ENCODE results near the gene MEGF6. TPM values are rescaled to one million over a fixed set of nuclear protein-coding genes. Genes with fewer than 3 reads are reported as not detected.

The MEGF6 gene
- polyA plus RNA-seq, 1 donor (not counting 4 experiments of a cell fraction or from before 2014, with no cell fraction given) = 0.24 TPM

- H4K20me1 ChIP-seq (ENCODE audit: control insufficient read depth, extremely low read depth, insufficient read depth, low read length) = no peaks in the 10 kb centered on the region
- no peak overlapping the region for H3K4me3 ChIP-seq (ENCODE audit: control insufficient read depth in 2 of 3, extremely low read depth in 1 of 3, insufficient read depth in 2 of 3, low read depth in 1 of 3, low read length in 3 of 3)
- dilution Hi-C loops (cut with MboI; ENCODE audit: extremely low pct_ligation_motif_present, low sequenced_read_pairs) = no loop called here
- no peaks in the 10 kb centered on the region for H3K9me3 ChIP-seq (ENCODE audit: control insufficient read depth, low read depth, low read length)
- no peak for TF ChIP-seq CTCF (optimal IDR thresholded peaks at IDR 0.05 in 1 of 3, IDR thresholded peaks at IDR 0.05 in 1 of 3, conservative IDR thresholded peaks at IDR 0.05 in 1 of 3; ENCODE audit: extremely low read depth in 1 of 3, insufficient read depth in 2 of 3, low read length in 3 of 3)
- TF ChIP-seq EZH2 (IDR thresholded peaks at IDR 0.05; ENCODE audit: low read length) = no peak
- no peak for DNase-seq (ENCODE audit: low read depth, low spot score)
- H3K27me3 ChIP-seq (ENCODE audit: control insufficient read depth, extremely low read depth, insufficient read depth, low read length) = peaks cover 10% of the 10 kb centered on the region
- no peaks in the 10 kb centered on the region for H3K79me2 ChIP-seq (ENCODE audit: control insufficient read depth, insufficient read depth, low read length)
- H3K9ac ChIP-seq (ENCODE audit: control insufficient read depth, extremely low read depth, insufficient read depth, low read length) = no peak overlapping the region
- no peaks in the 10 kb centered on the region for H3K36me3 ChIP-seq (ENCODE audit: control insufficient read depth in 2 of 2, extremely low read depth in 1 of 2, insufficient read depth in 2 of 2, low read length in 2 of 2)
- peaks cover 10% of the 10 kb centered on the region for H3K4me1 ChIP-seq (ENCODE audit: control insufficient read depth, extremely low read depth, insufficient read depth, low read length)
- H3K27ac ChIP-seq (ENCODE audit: control insufficient read depth, insufficient read depth, low read length) = no peak overlapping the region
- no peak overlapping the region for H3K4me2 ChIP-seq (ENCODE audit: control insufficient read depth, extremely low read depth, insufficient read depth, low read depth, low read length)
- H2AFZ ChIP-seq (ENCODE audit: control insufficient read depth, low read length) = no peak overlapping the region
- FAIRE-seq = no peak
- no peaks in the 10 kb centered on the region for H3K9me1 ChIP-seq (ENCODE audit: control insufficient read depth, extremely low read depth, insufficient read depth, low read length)
Measured at GRCh38 chr1:3660704-3661103, 49.4 kb upstream of the MEGF6 start.

GRCh38 chr1:3659093-3659492, 47.8 kb upstream of the MEGF6 start:
- peaks cover 20% of the 10 kb centered on the region for H3K27me3 ChIP-seq (ENCODE audit: control insufficient read depth, extremely low read depth, insufficient read depth, low read length)
- DNase-seq (ENCODE audit: low read depth, low spot score) = no peak
- H3K79me2 ChIP-seq (ENCODE audit: control insufficient read depth, insufficient read depth, low read length) = no peaks in the 10 kb centered on the region

More at GRCh38 chr1:3659093-3659492, 47.8 kb upstream of the MEGF6 start:
- no peaks in the 10 kb centered on the region for H3K36me3 ChIP-seq (ENCODE audit: control insufficient read depth in 2 of 2, extremely low read depth in 1 of 2, insufficient read depth in 2 of 2, low read length in 2 of 2)
- H3K4me1 ChIP-seq (ENCODE audit: control insufficient read depth, extremely low read depth, insufficient read depth, low read length) = no peaks in the 10 kb centered on the region
- H3K27ac ChIP-seq (ENCODE audit: control insufficient read depth, insufficient read depth, low read length) = no peak overlapping the region
- dilution Hi-C loops (cut with MboI; ENCODE audit: extremely low pct_ligation_motif_present, low sequenced_read_pairs) = no loop called here
- H3K4me2 ChIP-seq (ENCODE audit: control insufficient read depth, extremely low read depth, insufficient read depth, low read depth, low read length) = no peak overlapping the region
- no peak for FAIRE-seq
- no peak overlapping the region for H2AFZ ChIP-seq (ENCODE audit: control insufficient read depth, low read length)
- no peaks in the 10 kb centered on the region for H3K9me1 ChIP-seq (ENCODE audit: control insufficient read depth, extremely low read depth, insufficient read depth, low read length)
- H3K9me3 ChIP-seq (ENCODE audit: control insufficient read depth, low read depth, low read length) = no peaks in the 10 kb centered on the region
- no peak for TF ChIP-seq EZH2 (IDR thresholded peaks at IDR 0.05; ENCODE audit: low read length)
- no peak for TF ChIP-seq CTCF (optimal IDR thresholded peaks at IDR 0.05 in 1 of 3, IDR thresholded peaks at IDR 0.05 in 1 of 3, conservative IDR thresholded peaks at IDR 0.05 in 1 of 3; ENCODE audit: extremely low read depth in 1 of 3, insufficient read depth in 2 of 3, low read length in 3 of 3)
- H3K4me3 ChIP-seq (ENCODE audit: control insufficient read depth in 2 of 3, extremely low read depth in 1 of 3, insufficient read depth in 2 of 3, low read depth in 1 of 3, low read length in 3 of 3) = no peak overlapping the region
- no peak overlapping the region for H3K9ac ChIP-seq (ENCODE audit: control insufficient read depth, extremely low read depth, insufficient read depth, low read length)
- no peaks in the 10 kb centered on the region for H4K20me1 ChIP-seq (ENCODE audit: control insufficient read depth, extremely low read depth, insufficient read depth, low read length)
